22Rv1 (cell line): ENCODE results near the gene FAM181A.

Source experiments
- CTCF ChIP-seq: fragments of 450-650 bp; IDR thresholded peaks from 2 replicates; pipeline ENCODE4 v1.5.1; 2017; ENCODE audit warnings: mild to moderate bottlenecking
- ZFX ChIP-seq: fragments of 450-650 bp; IDR thresholded peaks from 2 replicates; pipeline ENCODE4 v1.6.1; 2017; ENCODE audit warnings: antibody characterized with exemption, borderline replicate concordance

- no peak for TF ChIP-seq CTCF
- no peak for TF ChIP-seq ZFX
These were observed 36.5 kb downstream of the FAM181A start for GRCh38 chr14:93963692-93964091.
